NCI-H69 (cell line): ENCODE results near the gene NAALADL1.
"Not testable (repeated sequence)": the region's sequence is repeated elsewhere in the genome, so short reads cannot be mapped to it uniquely, and the experiment has no call there.

ENCODE experiments used
- DNase-seq: peaks from one replicate; lab custom pipeline; 2025; lab: John Stamatoyannopoulos, UW

The NAALADL1 gene

DNA sequence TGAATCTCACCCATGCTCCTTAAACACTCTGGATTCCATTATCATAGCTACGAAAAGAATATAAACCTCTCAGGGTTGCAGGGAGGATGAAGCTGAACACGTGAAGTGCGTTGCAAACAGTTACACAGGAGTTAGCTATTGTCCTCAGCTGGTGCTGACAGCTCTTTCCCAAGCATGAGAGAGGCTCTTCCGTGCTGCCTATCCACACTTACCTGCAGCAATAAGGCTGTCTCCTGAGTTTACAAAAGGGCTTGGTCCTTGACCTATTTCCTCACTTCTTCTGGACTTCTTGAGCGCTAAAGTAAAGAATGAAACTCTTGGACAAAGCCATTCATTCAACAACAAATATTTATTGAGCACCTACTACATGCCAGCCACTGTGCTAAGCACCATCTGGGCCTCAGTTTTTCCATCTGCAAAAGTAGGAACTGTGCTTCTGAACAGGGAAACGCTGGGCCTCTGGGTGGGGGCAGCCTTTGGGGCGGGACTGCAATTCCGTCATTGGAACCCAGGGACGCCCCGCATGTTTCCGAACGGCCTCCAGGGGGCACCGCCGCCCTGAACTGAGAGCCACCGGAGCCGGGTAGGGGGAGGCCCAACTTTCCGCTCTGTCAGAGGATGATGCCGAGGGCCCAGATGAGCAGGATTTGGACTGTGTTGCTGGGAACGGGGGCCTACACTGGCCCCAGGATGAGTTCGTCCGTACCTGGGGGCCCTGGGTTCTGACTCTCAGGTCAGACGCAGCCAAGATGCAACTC, 45.0 kb downstream of the NAALADL1 start:
- DNase-seq, result peak; percentile 92

GRCh38 chr11:65008873-65009272, 49.5 kb downstream of the NAALADL1 start:
- DNase-seq, result no peak

- DNase-seq, result no peak
Measured at GRCh38 chr11:65008016-65008415, 50.3 kb downstream of the NAALADL1 start.

DNA sequence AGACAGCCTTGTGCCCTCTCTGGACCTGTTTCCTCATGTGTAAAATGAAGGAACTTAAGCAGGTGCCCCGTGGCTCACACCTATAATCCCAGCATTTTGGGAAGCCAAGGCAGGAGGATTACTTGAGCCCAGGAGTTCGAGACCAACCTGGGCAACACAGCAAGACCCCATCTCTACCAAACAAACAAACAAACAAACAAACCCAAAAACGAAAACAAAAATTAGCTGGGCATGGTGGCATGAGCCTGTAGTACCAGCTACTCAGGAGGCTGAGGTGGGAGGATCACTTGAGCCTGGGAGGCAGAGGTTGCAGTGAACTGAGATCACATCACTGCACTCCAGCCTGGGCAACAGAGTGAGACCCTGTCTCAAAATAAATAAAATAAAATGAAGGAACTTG, 54.4 kb downstream of the NAALADL1 start:
- DNase-seq, result not testable (repeated sequence)

DNA sequence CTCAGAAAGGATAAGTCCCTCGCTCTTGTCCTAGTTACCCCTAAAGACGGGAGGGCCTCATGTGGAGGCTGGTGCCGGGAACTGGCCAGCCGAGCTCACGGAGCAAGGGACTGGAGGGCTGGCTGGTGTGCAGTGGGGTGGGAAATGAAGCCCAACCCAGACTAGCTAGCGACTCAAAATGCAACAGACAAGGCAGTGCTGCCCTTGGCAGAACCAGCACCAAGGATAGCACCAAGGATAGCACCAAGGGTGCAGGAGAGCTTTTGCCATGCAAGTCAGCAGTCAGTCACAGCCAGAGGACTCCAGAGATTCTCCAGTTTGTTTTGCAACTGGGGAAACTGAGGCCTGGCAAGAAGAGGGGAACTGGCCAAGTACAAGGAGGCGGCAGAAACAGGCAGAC, 55.1 kb downstream of the NAALADL1 start:
- DNase-seq, result no peak

GRCh38 chr11:65002706-65003105, 55.6 kb downstream of the NAALADL1 start:
- no peak for DNase-seq

- no peak for DNase-seq
Measured at GRCh38 chr11:64999478-64999877, 58.9 kb downstream of the NAALADL1 start.

- peak; percentile 96 for DNase-seq
Measured at GRCh38 chr11:64998690-64999431, 59.5 kb downstream of the NAALADL1 start.

- DNase-seq, result peak; percentile 39
Measured at GRCh38 chr11:64998141-64998540, 60.2 kb downstream of the NAALADL1 start.

DNA sequence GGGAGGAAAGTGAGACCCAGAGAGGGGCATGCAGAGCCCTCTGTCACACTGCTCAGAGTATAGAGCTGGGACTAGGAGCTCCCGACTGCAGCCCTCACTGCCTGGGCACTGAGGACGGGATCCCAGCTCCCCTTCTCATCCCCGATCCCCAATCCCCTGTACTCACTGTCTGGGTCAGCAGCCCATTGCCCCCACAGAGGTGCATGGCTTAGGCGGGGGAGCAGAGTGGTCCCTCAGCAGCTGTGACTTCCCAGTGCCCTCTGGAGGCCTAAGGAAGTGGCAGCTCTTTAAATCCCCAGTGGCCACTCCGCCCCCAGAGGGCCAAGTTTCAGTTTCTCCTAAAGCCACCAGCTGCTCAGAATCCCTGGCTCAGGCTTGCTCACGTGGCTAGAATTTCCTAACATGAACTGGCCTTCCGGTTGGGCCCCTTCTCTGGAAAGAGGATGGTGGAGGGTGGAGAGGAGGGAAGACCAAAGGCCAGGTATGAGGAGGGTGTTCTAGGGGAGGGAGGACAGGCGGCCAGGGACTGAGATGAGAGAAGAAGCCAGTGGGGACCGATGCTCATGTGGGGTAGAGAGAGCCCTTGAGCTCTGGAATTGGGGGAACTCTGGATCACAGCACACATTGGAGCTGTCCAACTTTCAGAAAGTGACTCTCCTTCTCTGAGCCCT, 61.5 kb downstream of the NAALADL1 start, which contains the start of gene BATF2:
TSS of gene BATF2 (minus strand) at position 262 of the 671 bp plus-strand sequence. CDS start at position 205, 57 bp downstream.
- DNase-seq, result peak; percentile 84

- no peak for DNase-seq
Measured at GRCh38 chr11:64996327-64996709, 62.0 kb downstream of the NAALADL1 start.
